DMS153 treated with DMSO at 0.1 percent for 48 hours (cell line): ENCODE measurements around the gene FYB1.

Experiments used
- DNase-seq: peaks from one replicate; lab custom pipeline; 2025; ENCODE audit not compliant: unreplicated experiment; lab: John Stamatoyannopoulos, UW

FYB1 gene

GRCh38 chr5:39164529-39165402, 54.6 kb downstream of the FYB1 start:
- DNase-seq, result no peak

GRCh38 chr5:39164016-39164415, 55.3 kb downstream of the FYB1 start:
- no peak for DNase-seq

- DNase-seq, result no peak
Observed at GRCh38 chr5:39161578-39161977, 57.8 kb downstream of the FYB1 start.

- no peak for DNase-seq
Observed at GRCh38 chr5:39160576-39161213, 58.7 kb downstream of the FYB1 start.

GRCh38 chr5:39159811-39160490, 59.4 kb downstream of the FYB1 start:
- DNase-seq, result no peak

GRCh38 chr5:39158786-39159185, 60.6 kb downstream of the FYB1 start:
- no peak for DNase-seq

GRCh38 chr5:39158127-39158593, 61.2 kb downstream of the FYB1 start:
- DNase-seq, result no peak

GRCh38 chr5:39157701-39158100, 61.7 kb downstream of the FYB1 start:
- no peak for DNase-seq

GRCh38 chr5:39156082-39156481, 63.3 kb downstream of the FYB1 start:
- no peak for DNase-seq

- no peak for DNase-seq
Observed at GRCh38 chr5:39151745-39152144, 67.6 kb downstream of the FYB1 start.

GRCh38 chr5:39149966-39150365, 69.4 kb downstream of the FYB1 start:
- DNase-seq, result no peak

- DNase-seq, result no peak
Observed at GRCh38 chr5:39148983-39149534, 70.3 kb downstream of the FYB1 start.

- no peak for DNase-seq
Observed at GRCh38 chr5:39146831-39147540, 72.4 kb downstream of the FYB1 start.

- no peak for DNase-seq
Observed at GRCh38 chr5:39143151-39143860, 76.1 kb downstream of the FYB1 start.

GRCh38 chr5:39140558-39141168, 78.7 kb downstream of the FYB1 start:
- DNase-seq, result no peak

- DNase-seq, result no peak
Observed at GRCh38 chr5:39138892-39139291, 80.5 kb downstream of the FYB1 start.

- DNase-seq, result no peak
Observed at GRCh38 chr5:39137819-39138451, 81.4 kb downstream of the FYB1 start.

GRCh38 chr5:39137391-39137790, 82.0 kb downstream of the FYB1 start:
- DNase-seq, result no peak

- no peak for DNase-seq
Observed at GRCh38 chr5:39132792-39133191, 86.6 kb downstream of the FYB1 start.

GRCh38 chr5:39132128-39132447, 87.3 kb downstream of the FYB1 start:
- no peak for DNase-seq
